Trophoblast cell (in vitro differentiated cells and primary cell): Measurements from ENCODE around the gene SP4.

ENCODE experiments used
- DNase-seq, 2 donors: peaks; one replicate each; pipeline ENCODE4 v3.0.0-alpha.2; 2016
- H2AFZ ChIP-seq: 2 replicates; pipeline ENCODE4 v1.6.1; 2013; ENCODE audit warnings: low read length, moderate library complexity, mild to moderate bottlenecking; ENCODE audit not compliant: insufficient read depth, poor library complexity
- H2AK5ac ChIP-seq: 2 replicates; pipeline ENCODE4 v1.6.1; 2013; ENCODE audit warnings: mild to moderate bottlenecking, low read length
- H2BK120ac ChIP-seq: 2 replicates; pipeline ENCODE4 v1.6.1; 2013; ENCODE audit warnings: low read length, mild to moderate bottlenecking, moderate library complexity; ENCODE audit not compliant: insufficient read depth, poor library complexity
- H2BK12ac ChIP-seq: 2 replicates; pipeline ENCODE4 v1.6.1; 2013; ENCODE audit warnings: mild to moderate bottlenecking, low read length, moderate library complexity
- H2BK5ac ChIP-seq: 2 replicates; pipeline ENCODE4 v1.6.1; 2013; ENCODE audit warnings: low read length, low read depth, moderate library complexity, mild to moderate bottlenecking; ENCODE audit not compliant: poor library complexity
- H3K14ac ChIP-seq: 2 replicates; pipeline ENCODE4 v1.6.1; 2013; ENCODE audit warnings: mild to moderate bottlenecking, low read length
- H3K18ac ChIP-seq: 2 replicates; pipeline ENCODE4 v1.6.1; 2013; ENCODE audit warnings: mild to moderate bottlenecking, low read length
- H3K23ac ChIP-seq: 2 replicates; pipeline ENCODE4 v1.6.1; 2013; ENCODE audit warnings: low read length
- H3K27ac ChIP-seq: 2 replicates; pipeline ENCODE4 v1.5.1; 2013; ENCODE audit warnings: low read depth, mild to moderate bottlenecking, inconsistent platforms, low read length, moderate library complexity
- H3K27me3 ChIP-seq: 2 replicates; pipeline ENCODE4 v1.6.1; 2013; ENCODE audit warnings: inconsistent platforms, mild to moderate bottlenecking, low read length, moderate library complexity; ENCODE audit not compliant: insufficient read depth
- H3K36me3 ChIP-seq, 2 experiments: 1 replicate in 1 of 2; 2 replicates in 1 of 2; pipeline ENCODE4 v1.6.1; 2013; ENCODE audit warnings: low read length in 2 of 2, mild to moderate bottlenecking in 2 of 2, moderate library complexity in 1 of 2; ENCODE audit not compliant: insufficient read depth in 2 of 2, control insufficient read depth in 1 of 2
- H3K4ac ChIP-seq: 2 replicates; pipeline ENCODE4 v1.6.1; 2013; ENCODE audit warnings: low read depth, mild to moderate bottlenecking, low read length, moderate library complexity
- H3K4me1 ChIP-seq, 2 experiments: 1 replicate in 1 of 2; 2 replicates in 1 of 2; pipeline ENCODE4 v1.6.1; 2013; ENCODE audit warnings: low read length in 2 of 2, mild to moderate bottlenecking in 2 of 2, moderate library complexity in 1 of 2; ENCODE audit not compliant: insufficient read depth in 2 of 2, control insufficient read depth in 1 of 2
- H3K4me2 ChIP-seq: 2 replicates; pipeline ENCODE4 v1.6.1; 2013; ENCODE audit warnings: inconsistent platforms, mild to moderate bottlenecking, low read length, moderate library complexity
- H3K4me3 ChIP-seq: 2 replicates; pipeline ENCODE4 v1.5.1; 2013; ENCODE audit warnings: mild to moderate bottlenecking, low read depth, low read length, inconsistent platforms
- H3K79me1 ChIP-seq: one replicate; pipeline ENCODE4 v1.6.1; 2013; ENCODE audit warnings: low read length
- H3K79me2 ChIP-seq: 2 replicates; pipeline ENCODE4 v1.6.1; 2013; ENCODE audit warnings: low read length, mild to moderate bottlenecking; ENCODE audit not compliant: control insufficient read depth, insufficient read depth, poor library complexity
- H3K9ac ChIP-seq: 2 replicates; pipeline ENCODE4 v1.6.1; 2013; ENCODE audit warnings: mild to moderate bottlenecking, low read length
- H3K9me3 ChIP-seq: 2 replicates; pipeline ENCODE4 v1.6.1; 2013; ENCODE audit warnings: low read depth, mild to moderate bottlenecking, control low read depth, inconsistent platforms, low read length; ENCODE audit not compliant: insufficient read depth
- H4K12ac ChIP-seq: 2 replicates; pipeline ENCODE4 v1.6.1; 2013; ENCODE audit warnings: low read depth, mild to moderate bottlenecking, low read length, moderate library complexity
- H4K8ac ChIP-seq: 2 replicates; pipeline ENCODE4 v1.6.1; 2013; ENCODE audit warnings: low read depth, mild to moderate bottlenecking, low read length, moderate library complexity
- H4K91ac ChIP-seq: one replicate; pipeline ENCODE4 v1.6.1; 2013; ENCODE audit warnings: low read depth, mild to moderate bottlenecking, low read length, moderate library complexity
- whole genome bisulfite sequencing: extraction: QIAGEN DNeasy Blood & Tissue Kit; methylation state at CpG from one replicate; pipeline ENCODE4 v1.1.7; 2013; ENCODE audit warnings: missing lambda C conversion rate; ENCODE audit not compliant: insufficient read length, insufficient coverage; ENCODE audit errors: extremely low coverage; 5-methylcytosine and 5-hydroxymethylcytosine counted together

SP4 gene

DNA sequence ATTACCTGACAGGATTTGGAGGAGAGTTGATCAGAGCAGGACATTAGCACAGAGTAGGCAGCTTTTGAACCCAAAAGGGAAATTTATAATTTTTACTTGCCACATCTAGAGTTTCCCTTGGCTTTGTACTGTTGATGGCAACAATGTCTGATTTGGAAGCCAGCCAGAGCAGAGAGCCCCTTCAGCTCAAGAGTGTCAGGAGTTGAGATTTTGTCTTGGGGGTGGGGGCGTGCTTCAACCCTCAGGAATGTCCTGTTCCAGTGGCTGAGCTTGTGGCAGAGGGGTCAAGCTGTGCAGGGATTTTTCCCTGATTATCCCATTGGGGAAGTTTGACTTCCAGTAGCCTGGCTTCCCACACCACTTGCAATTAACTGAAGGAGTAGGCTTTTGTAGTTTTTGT is 27.0 kb downstream of the SP4 start:
- H4K8ac ChIP-seq, result no peak overlapping the region
- peaks cover 0 to 2% of the 10 kb centered on the region in 2 experiments for H3K36me3 ChIP-seq
- no peak overlapping the region for H3K23ac ChIP-seq
- H2BK120ac ChIP-seq, result no peak overlapping the region
- H2BK12ac ChIP-seq, result no peak overlapping the region
- H4K91ac ChIP-seq, result no peak overlapping the region
- no peak overlapping the region for H3K4me2 ChIP-seq
- H2BK5ac ChIP-seq, result no peak overlapping the region
- no peak overlapping the region for H3K27ac ChIP-seq
- peaks cover 5% of the 10 kb centered on the region for H3K9me3 ChIP-seq
- no peak for DNase-seq
- no peak overlapping the region for H3K4ac ChIP-seq
- no peak overlapping the region for H3K4me3 ChIP-seq
- peaks cover 0 to 7% of the 10 kb centered on the region in 2 experiments for H3K4me1 ChIP-seq
- no peak overlapping the region for H4K12ac ChIP-seq
- no CpG with 5 or more reads among the region's 1 CpG for WGBS
- no peaks in the 10 kb centered on the region for H3K79me2 ChIP-seq
- no peaks in the 10 kb centered on the region for H3K79me1 ChIP-seq
- no peak overlapping the region for H2AFZ ChIP-seq
- no peaks in the 10 kb centered on the region for H3K27me3 ChIP-seq
- H3K9ac ChIP-seq, result no peak overlapping the region
- H3K18ac ChIP-seq, result no peak overlapping the region
- no peak overlapping the region for H2AK5ac ChIP-seq
- no peak overlapping the region for H3K14ac ChIP-seq

DNA sequence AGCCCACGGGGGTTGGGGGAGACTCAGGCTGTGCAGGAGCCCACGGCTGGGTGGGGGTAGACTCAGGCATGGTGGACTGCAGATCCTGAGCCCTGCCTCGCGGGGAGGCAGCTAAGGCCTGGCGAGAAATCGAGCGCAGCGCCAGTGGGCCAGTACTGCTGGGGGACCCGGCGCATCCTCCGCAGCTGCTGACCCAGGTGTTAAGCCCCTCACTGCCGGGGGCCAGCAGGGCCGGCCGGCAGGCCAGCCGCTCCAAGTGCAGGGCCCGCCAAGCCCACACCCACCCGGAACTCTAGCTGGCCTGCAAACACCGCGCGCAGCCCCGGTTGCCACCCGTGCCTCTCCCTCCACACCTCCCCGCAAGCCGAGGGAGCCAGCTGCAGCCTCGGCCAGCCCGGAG is 33.4 kb downstream of the SP4 start:
- Histone ChIP-seq H3K27ac (no peak overlapping the region), H3K9ac (no peak overlapping the region), H2AFZ (no peak overlapping the region), H3K79me1 (no peaks in the 10 kb centered on the region), H2BK12ac (no peak overlapping the region), H3K4me2 (no peak overlapping the region), H3K9me3 (no peaks in the 10 kb centered on the region), H3K79me2 (no peaks in the 10 kb centered on the region), H3K4me1 (no peaks in the 10 kb centered on the region), H4K91ac (no peak overlapping the region), H3K18ac (no peak overlapping the region), H3K27me3 (no peaks in the 10 kb centered on the region), H3K4me3 (no peak overlapping the region), H2AK5ac (no peak overlapping the region), H3K4ac (no peak overlapping the region), H2BK5ac (no peak overlapping the region), H3K14ac (no peak overlapping the region), H2BK120ac (no peak overlapping the region), H3K36me3 (peaks cover 0 to 3% of the 10 kb centered on the region in 2 experiments), H4K8ac (no peak overlapping the region), H4K12ac (no peak overlapping the region), H3K23ac (no peak overlapping the region)
- DNase-seq, result no peak
- WGBS, result no CpG with 5 or more reads among the region's 26 CpGs

DNA sequence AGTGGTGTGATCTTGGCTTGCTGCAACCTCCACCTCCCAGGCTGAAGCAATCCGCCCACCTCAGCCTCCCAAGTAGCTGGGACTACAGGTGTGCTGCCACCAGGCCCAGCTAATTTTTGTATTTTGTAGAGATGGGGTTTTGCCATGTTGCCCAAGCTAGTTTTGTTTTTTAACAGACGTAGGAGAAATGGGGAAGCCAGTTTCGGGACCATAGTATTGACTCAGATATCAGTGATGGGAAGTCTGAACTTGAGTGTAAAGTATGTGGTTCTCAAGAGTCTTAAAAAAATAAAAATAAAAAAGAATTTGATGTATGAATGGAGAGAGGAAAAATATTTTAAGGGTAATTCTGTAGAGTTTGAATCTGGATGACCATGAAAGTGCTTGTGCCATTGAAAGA is 34.2 kb downstream of the SP4 start:
- Histone ChIP-seq H3K27ac (no peak overlapping the region), H3K14ac (no peak overlapping the region), H3K79me2 (no peaks in the 10 kb centered on the region), H3K9ac (no peak overlapping the region), H2BK12ac (no peak overlapping the region), H3K4me1 (no peaks in the 10 kb centered on the region), H3K27me3 (no peaks in the 10 kb centered on the region), H3K79me1 (no peaks in the 10 kb centered on the region), H2BK5ac (no peak overlapping the region), H2AFZ (no peak overlapping the region), H4K8ac (no peak overlapping the region), H3K36me3 (peaks cover 0 to 3% of the 10 kb centered on the region in 2 experiments), H2BK120ac (no peak overlapping the region), H4K91ac (no peak overlapping the region), H3K23ac (no peak overlapping the region), H4K12ac (no peak overlapping the region), H2AK5ac (no peak overlapping the region), H3K18ac (no peak overlapping the region), H3K4me3 (no peak overlapping the region), H3K4ac (no peak overlapping the region), H3K9me3 (no peaks in the 10 kb centered on the region), H3K4me2 (no peak overlapping the region)
- no CpG with 5 or more reads among the region's 3 CpGs for WGBS
- no peak for DNase-seq

DNA sequence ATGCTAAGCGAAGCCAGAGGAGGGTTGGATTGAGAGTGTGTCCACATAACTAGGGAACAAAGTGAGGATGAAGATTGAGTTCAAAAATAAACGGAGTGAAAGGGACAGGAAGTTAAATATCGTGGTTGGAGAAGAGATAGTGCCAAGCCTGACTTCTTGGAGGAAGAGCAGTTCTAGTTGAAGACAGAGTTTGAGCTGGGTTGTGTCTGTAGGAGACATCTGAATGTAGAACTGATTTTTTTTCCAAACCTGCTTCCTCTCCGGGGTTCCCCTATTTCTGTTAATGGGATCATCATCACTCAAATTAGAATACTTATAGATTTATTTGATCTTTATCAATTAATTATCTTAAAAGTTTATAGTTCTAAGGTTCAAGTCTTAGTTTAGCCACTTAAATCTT is 35.6 kb downstream of the SP4 start:
- Histone ChIP-seq H3K79me2 (no peaks in the 10 kb centered on the region), H3K9ac (no peak overlapping the region), H4K12ac (no peak overlapping the region), H2BK12ac (no peak overlapping the region), H3K27ac (no peak overlapping the region), H3K4ac (no peak overlapping the region), H2BK5ac (no peak overlapping the region), H3K18ac (no peak overlapping the region), H3K14ac (no peak overlapping the region), H4K8ac (no peak overlapping the region), H2BK120ac (no peak overlapping the region), H3K23ac (no peak overlapping the region), H2AFZ (no peak overlapping the region), H3K4me3 (no peak overlapping the region), H3K9me3 (no peaks in the 10 kb centered on the region), H3K4me1 (no peaks in the 10 kb centered on the region), H2AK5ac (no peak overlapping the region), H3K79me1 (no peaks in the 10 kb centered on the region), H3K27me3 (no peaks in the 10 kb centered on the region), H4K91ac (no peak overlapping the region), H3K36me3 (peaks cover 0 to 3% of the 10 kb centered on the region in 2 experiments), H3K4me2 (no peak overlapping the region)
- no peak for DNase-seq
- no CpG with 5 or more reads among the region's 4 CpGs for WGBS
